ENCODE data around the gene CCDC186.

DNA sequence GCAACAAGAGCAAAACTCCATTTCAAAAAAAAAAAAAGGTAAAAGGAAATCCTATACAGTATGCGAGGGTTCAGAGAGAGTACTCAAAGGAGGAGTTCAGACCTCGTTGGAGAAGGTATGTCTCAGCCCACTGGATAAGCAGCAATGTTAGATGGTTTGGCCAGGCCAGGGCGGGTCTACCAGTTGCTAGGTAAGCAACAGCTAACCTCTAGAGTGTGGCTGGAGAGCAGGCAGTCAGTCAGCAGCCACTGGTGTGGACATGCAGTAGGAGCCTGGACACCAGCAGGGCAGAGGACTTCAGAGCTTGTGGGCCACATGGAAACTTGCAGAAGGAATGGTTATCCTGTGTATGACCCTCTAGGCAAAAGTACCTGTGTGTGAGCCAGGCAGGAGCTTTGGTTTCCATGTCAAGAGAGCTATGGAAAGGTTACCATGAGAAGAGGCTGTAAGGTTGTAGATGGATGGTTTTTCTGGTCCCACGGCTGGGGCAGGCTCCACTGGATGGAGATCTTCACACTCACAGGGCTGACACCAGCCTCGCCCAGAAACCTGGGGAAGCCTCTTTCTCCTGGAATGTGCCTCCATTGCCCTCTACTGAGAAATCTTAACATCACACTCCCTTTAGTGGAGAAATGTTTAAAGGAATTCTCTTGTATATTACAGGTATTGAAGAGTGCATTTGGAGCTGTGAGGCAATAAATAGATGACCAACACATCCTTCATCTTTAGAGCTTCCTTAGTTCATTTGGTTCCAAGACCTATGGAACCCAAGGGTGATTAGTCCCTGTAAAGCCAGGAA, 63.6 kb downstream of the CCDC186 start:
- TF ChIP-seq, protein P1, sequence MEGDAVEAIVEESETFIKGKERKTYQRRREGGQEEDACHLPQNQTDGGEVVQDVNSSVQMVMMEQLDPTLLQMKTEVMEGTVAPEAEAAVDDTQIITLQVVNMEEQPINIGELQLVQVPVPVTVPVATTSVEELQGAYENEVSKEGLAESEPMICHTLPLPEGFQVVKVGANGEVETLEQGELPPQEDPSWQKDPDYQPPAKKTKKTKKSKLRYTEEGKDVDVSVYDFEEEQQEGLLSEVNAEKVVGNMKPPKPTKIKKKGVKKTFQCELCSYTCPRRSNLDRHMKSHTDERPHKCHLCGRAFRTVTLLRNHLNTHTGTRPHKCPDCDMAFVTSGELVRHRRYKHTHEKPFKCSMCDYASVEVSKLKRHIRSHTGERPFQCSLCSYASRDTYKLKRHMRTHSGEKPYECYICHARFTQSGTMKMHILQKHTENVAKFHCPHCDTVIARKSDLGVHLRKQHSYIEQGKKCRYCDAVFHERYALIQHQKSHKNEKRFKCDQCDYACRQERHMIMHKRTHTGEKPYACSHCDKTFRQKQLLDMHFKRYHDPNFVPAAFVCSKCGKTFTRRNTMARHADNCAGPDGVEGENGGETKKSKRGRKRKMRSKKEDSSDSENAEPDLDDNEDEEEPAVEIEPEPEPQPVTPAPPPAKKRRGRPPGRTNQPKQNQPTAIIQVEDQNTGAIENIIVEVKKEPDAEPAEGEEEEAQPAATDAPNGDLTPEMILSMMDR (conservative IDR thresholded peaks at IDR 0.05 in 1 of 2, IDR thresholded peaks at IDR 0.05 in 1 of 2; ENCODE audit: low read depth in 1 of 2, low read length in 2 of 2): no peak
- no peak for TF ChIP-seq EZH2 (IDR thresholded peaks at IDR 0.05; ENCODE audit: low read length, missing control alignments)

All from fibroblast of lung (primary cell).